ENCODE results near the gene HSF2BP.
"Not testable (repeated sequence)": the region's sequence is repeated elsewhere in the genome, so short reads cannot be mapped to it uniquely, and the experiment has no call there.

The HSF2BP gene

GRCh38 chr21:43687566-43688399, 28.5 kb upstream of the HSF2BP start:
- DNase-seq, result no peak

GRCh38 chr21:43686811-43687565, 27.7 kb upstream of the HSF2BP start:
- no peak for DNase-seq

- DNase-seq, result no peak
These were observed 25.1 kb upstream of the HSF2BP start for GRCh38 chr21:43684424-43684823.

GRCh38 chr21:43681650-43682049, 22.4 kb upstream of the HSF2BP start:
- no peak for DNase-seq

GRCh38 chr21:43680421-43680820, 21.1 kb upstream of the HSF2BP start:
- DNase-seq, result not testable (repeated sequence)

GRCh38 chr21:43679951-43680350, 20.7 kb upstream of the HSF2BP start:
- no peak for DNase-seq

- DNase-seq, result no peak
These were observed 17.1 kb upstream of the HSF2BP start for GRCh38 chr21:43676391-43676790.

- no peak for DNase-seq
These were observed 16.6 kb upstream of the HSF2BP start for GRCh38 chr21:43675871-43676270.

- no peak for DNase-seq
These were observed 10.7 kb upstream of the HSF2BP start for GRCh38 chr21:43669828-43670605.

GRCh38 chr21:43667191-43667904, 8.1 kb upstream of the HSF2BP start:
- no peak for DNase-seq

- no peak for DNase-seq
These were observed 6.6 kb upstream of the HSF2BP start for GRCh38 chr21:43665879-43666278.

GRCh38 chr21:43664358-43664757, 5.1 kb upstream of the HSF2BP start:
- DNase-seq, result no peak

- no peak for DNase-seq
These were observed 3.7 kb upstream of the HSF2BP start for GRCh38 chr21:43663033-43663432.

GRCh38 chr21:43662286-43662685, 3.0 kb upstream of the HSF2BP start:
- no peak for DNase-seq

- no peak for DNase-seq
These were observed 536 bp downstream of the HSF2BP start for GRCh38 chr21:43658769-43659135.

- DNase-seq, result no peak
These were observed 1.1 kb downstream of the HSF2BP start for GRCh38 chr21:43658088-43658741.

- DNase-seq, result no peak
These were observed 1.8 kb downstream of the HSF2BP start for GRCh38 chr21:43657355-43658087.

GRCh38 chr21:43654806-43655489, 4.3 kb downstream of the HSF2BP start:
- no peak for DNase-seq

- no peak for DNase-seq
These were observed 5.7 kb downstream of the HSF2BP start for GRCh38 chr21:43653626-43654025.

- DNase-seq, result no peak
These were observed 6.7 kb downstream of the HSF2BP start for GRCh38 chr21:43652616-43653015.

GRCh38 chr21:43651926-43652325, 7.4 kb downstream of the HSF2BP start:
- not testable (repeated sequence) for DNase-seq
